Ascending aorta (tissue), 2 donors: Measurements from ENCODE around the gene HOXC10. TPM values are rescaled to one million over a fixed set of nuclear protein-coding genes. Genes with fewer than 3 reads are reported as not detected.

Experiments used
- DNase-seq, 2 donors: peaks; one replicate each; pipeline ENCODE4 v3.0.0-alpha.2; 2019; ENCODE audit warnings: low spot score in 2 of 2
- H3K27ac ChIP-seq, 2 donors: fragments of 200-600 bp; sonication (generic); one replicate each; pipeline ENCODE4 v1.5.1; 2016 to 2017; ENCODE audit warnings: mild to moderate bottlenecking in 1 of 2
- H3K27me3 ChIP-seq: fragments of 200-600 bp; sonication (generic); one replicate; pipeline ENCODE4 v1.5.1; 2017
- H3K36me3 ChIP-seq, 2 donors: fragments of 200-600 bp; sonication (generic); one replicate each; pipeline ENCODE4 v1.5.1; 2016
- H3K4me1 ChIP-seq, 2 donors: fragments of 200-600 bp; sonication (generic); one replicate each; pipeline ENCODE4 v1.5.1; 2016 to 2017; ENCODE audit warnings: mild to moderate bottlenecking in 1 of 2
- H3K4me3 ChIP-seq, 2 donors: fragments of 200-600 bp; sonication (generic); one replicate each; pipeline ENCODE4 v1.5.1; 2016 to 2017; ENCODE audit warnings: mild to moderate bottlenecking in 1 of 2
- H3K9me3 ChIP-seq, 2 donors: fragments of 200-600 bp; sonication (generic); one replicate each; pipeline ENCODE4 v1.5.1; 2016
- intact Hi-C: fragments of 100-400 bp; cut with DNase I; formaldehyde crosslinking; loops from one replicate; pipeline ENCODE4 v1.15.1; 2023
- total RNA-seq: library from RNA; depleted of rRNA; stranded (reverse); fragments of >200 nt; gene quantifications from one replicate; pipeline ENCODE4 v1.1.0, GENCODE V29; 2016
- TF ChIP-seq, protein P1 (sequence below), 3 experiments: fragments of 200-600 bp in 2 of 3; fragments of 450-650 bp in 1 of 3; sonication (generic) in 2 of 3; IDR thresholded peaks; one replicate each; pipeline ENCODE4 v1.5.1; 2016 to 2019; ENCODE audit warnings: antibody characterized with exemption in 3 of 3, mild to moderate bottlenecking in 1 of 3, moderate library complexity in 1 of 3

Gene HOXC10
- total RNA-seq, 1 donor from 2014 or later: not detected

DNA sequence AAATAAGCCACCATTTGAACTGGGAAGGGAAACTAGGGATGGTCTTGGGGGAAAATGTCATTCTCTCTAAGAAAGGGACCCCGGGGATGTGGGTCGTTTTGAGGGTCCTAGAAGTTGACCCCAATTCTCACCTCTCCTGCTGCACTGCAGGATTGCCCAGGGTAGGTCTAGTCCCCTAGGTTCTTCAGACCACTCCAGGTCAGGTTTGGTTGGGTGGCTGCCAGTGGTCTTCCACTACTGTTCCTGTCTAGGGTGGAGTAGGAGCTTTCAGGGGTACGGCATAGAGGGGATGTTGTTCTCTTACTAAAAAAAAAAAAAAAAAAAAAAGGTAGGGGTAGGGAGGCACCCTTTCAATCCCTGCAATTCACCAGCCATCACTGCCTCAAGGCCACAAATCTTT, 31.1 kb downstream of the HOXC10 start:
- Histone ChIP-seq H3K36me3 (no peaks in the 10 kb centered on the region), H3K9me3 (no peaks in the 10 kb centered on the region), H3K27ac (peak overlapping the region in 1 of 2 donors; percentile 96), H3K27me3 (no peaks in the 10 kb centered on the region), H3K4me1 (peaks cover 0 to 10% of the 10 kb centered on the region in 2 donors), H3K4me3 (peak overlapping the region; percentile 47 to 71)
- DNase-seq: no peak
- intact Hi-C loops: loop anchor here (5.0 to 10.0 kb wide), 4 partner anchors 111 to 339 kb away; partner anchors contain the start of genes CBX5 and HNRNPA1
- TF ChIP-seq, protein P1, sequence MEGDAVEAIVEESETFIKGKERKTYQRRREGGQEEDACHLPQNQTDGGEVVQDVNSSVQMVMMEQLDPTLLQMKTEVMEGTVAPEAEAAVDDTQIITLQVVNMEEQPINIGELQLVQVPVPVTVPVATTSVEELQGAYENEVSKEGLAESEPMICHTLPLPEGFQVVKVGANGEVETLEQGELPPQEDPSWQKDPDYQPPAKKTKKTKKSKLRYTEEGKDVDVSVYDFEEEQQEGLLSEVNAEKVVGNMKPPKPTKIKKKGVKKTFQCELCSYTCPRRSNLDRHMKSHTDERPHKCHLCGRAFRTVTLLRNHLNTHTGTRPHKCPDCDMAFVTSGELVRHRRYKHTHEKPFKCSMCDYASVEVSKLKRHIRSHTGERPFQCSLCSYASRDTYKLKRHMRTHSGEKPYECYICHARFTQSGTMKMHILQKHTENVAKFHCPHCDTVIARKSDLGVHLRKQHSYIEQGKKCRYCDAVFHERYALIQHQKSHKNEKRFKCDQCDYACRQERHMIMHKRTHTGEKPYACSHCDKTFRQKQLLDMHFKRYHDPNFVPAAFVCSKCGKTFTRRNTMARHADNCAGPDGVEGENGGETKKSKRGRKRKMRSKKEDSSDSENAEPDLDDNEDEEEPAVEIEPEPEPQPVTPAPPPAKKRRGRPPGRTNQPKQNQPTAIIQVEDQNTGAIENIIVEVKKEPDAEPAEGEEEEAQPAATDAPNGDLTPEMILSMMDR (IDR thresholded peaks at IDR 0.05): no peak

DNA sequence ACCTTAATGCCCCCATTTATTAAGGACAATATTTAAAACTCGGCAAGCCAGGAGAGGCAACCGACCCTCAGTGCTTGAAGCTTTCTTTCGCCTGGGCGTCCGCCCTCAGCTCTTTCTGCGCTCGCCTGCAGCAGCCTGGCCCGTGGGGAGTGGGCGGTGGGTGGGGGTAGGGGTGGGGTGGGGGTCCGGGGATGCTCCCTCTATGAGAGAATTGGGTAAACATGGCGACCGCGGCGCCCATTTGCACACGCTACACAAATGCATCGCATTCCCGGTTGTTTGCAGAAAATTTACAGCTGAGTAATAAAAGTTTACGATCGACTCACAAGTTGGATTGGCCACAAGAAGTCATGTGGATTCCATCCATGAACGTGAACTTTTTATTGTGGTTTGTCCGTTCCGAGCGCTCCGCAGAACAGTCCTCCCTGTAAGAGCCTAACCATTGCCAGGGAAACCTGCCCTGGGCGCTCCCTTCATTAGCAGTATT, 31.6 kb downstream of the HOXC10 start:
- H3K4me1 ChIP-seq: peaks cover 0 to 10% of the 10 kb centered on the region in 2 donors
- H3K27me3 ChIP-seq: no peaks in the 10 kb centered on the region
- TF ChIP-seq, protein P1 (IDR thresholded peaks at IDR 0.05): no peak
- no peaks in the 10 kb centered on the region for H3K36me3 ChIP-seq
- intact Hi-C loops: loop anchor here (5.0 to 10.0 kb wide), 4 partner anchors 111 to 338 kb away; partner anchors contain the start of genes CBX5 and HNRNPA1
- peak overlapping the region; percentile 47 to 71 for H3K4me3 ChIP-seq
- H3K27ac ChIP-seq: peak overlapping the region; percentile 94 to 96
- no peaks in the 10 kb centered on the region for H3K9me3 ChIP-seq
- peak in 1 of 2 donors; percentile 72 for DNase-seq

DNA sequence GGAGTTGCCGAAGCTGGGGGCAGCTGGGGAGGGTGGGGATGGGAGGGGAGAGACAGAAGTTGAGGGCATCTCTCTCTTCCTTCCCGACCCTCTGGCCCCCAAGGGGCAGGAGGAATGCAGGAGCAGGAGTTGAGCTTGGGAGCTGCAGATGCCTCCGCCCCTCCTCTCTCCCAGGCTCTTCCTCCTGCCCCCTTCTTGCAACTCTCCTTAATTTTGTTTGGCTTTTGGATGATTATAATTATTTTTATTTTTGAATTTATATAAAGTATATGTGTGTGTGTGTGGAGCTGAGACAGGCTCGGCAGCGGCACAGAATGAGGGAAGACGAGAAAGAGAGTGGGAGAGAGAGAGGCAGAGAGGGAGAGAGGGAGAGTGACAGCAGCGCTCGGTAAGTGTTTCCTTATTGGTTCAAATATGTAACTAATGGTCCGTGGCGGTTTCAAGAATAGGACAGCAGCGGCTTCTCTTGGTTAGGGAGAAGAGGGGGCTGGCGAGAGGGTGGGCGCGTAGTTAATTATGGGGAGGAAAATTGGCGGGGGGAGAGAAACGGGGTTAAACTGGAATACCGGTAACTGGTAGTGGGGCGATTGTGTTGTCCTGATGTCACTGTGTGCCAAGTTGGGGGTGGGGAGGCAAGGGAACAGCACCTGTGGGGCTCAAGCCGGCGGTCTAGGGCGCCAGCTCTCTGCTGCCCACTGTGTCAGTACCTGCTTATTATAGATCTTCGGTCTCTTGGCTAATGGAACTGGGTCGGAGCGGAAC, 32.3 kb downstream of the HOXC10 start:
- peak overlapping the region; percentile 94 to 96 for H3K27ac ChIP-seq
- TF ChIP-seq, protein P1 (IDR thresholded peaks at IDR 0.05): peak in 1 of 3 experiments; percentile 19
- no peaks in the 10 kb centered on the region for H3K27me3 ChIP-seq
- no peak for DNase-seq
- H3K4me3 ChIP-seq: peak overlapping the region; percentile 47 to 71
- H3K36me3 ChIP-seq: no peaks in the 10 kb centered on the region
- H3K9me3 ChIP-seq: no peaks in the 10 kb centered on the region
- intact Hi-C loops: loop anchor here (5.0 to 10.0 kb wide), 4 partner anchors 110 to 338 kb away; partner anchors contain the start of genes CBX5 and HNRNPA1
- peaks cover 0 to 10% of the 10 kb centered on the region in 2 donors for H3K4me1 ChIP-seq

DNA sequence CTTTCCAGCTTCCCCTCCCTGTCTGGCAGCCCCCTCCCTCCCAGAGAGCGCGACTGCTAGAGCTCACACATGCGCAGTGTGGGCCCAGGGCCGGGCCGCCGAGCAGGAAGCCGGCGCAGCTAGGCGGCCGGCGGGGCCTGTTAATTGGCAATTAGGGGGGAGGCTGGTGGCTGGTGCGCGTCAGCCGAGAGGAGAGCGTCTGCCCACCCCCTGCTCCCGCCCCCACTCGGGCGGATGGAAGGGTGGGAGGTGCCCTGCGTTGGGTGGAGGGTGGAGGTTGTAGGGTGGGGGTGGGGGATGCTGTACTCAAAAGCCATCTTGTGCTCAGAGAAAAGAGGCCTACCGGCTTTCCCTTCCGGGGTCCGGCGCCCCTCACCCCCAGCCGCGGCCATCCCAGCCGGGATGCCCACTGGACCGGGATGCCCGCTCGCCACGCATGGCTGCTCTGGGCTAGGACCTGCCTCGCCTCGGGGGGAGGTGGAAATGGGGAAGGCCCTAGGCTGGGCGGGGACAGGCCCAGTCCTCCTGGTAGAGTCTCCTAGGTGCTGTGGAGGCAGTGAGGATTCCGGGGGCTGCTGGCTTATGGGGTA, 33.0 kb downstream of the HOXC10 start:
- peak in 1 of 2 donors; percentile 95 for DNase-seq
- H3K36me3 ChIP-seq: no peaks in the 10 kb centered on the region
- intact Hi-C loops: loop anchor here (2.0 to 10.0 kb wide), 5 partner anchors 17 to 337 kb away; partner anchors contain the start of genes CBX5 and HNRNPA1
- no peaks in the 10 kb centered on the region for H3K9me3 ChIP-seq
- H3K27ac ChIP-seq: peak overlapping the region; percentile 94 to 96
- H3K4me1 ChIP-seq: peaks cover 0 to 10% of the 10 kb centered on the region in 2 donors
- no peaks in the 10 kb centered on the region for H3K27me3 ChIP-seq
- TF ChIP-seq, protein P1 (IDR thresholded peaks at IDR 0.05): no peak
- peak overlapping the region; percentile 47 to 71 for H3K4me3 ChIP-seq

DNA sequence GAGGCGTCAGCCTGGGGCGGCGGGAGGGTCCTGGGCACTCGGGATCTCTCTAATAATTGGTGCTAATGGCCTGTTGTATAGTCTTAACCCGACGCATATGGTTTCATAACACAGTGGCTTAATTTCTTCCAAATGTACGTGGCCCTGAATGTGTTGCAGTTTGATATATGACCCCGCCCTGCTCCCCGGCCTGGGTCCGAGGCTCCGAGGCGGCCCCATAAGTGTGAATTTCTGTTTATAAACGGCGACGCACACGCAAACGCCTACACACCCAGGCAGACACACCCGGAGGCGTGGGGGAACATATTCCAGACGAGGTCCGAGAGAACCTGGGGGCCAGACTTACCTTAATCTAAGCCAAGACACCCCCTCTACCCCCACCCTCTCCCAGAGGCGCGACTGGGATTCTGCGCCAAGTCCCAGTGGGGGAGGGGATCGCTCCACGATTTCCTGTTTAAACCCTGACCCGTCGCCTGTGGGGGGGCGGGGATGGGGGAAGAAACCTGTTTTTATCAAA, 33.6 kb downstream of the HOXC10 start:
- peak overlapping the region; percentile 47 to 71 for H3K4me3 ChIP-seq
- H3K27me3 ChIP-seq: no peaks in the 10 kb centered on the region
- H3K4me1 ChIP-seq: peaks cover 0 to 10% of the 10 kb centered on the region in 2 donors
- TF ChIP-seq, protein P1 (IDR thresholded peaks at IDR 0.05): no peak
- peak overlapping the region; percentile 94 to 96 for H3K27ac ChIP-seq
- peak in 1 of 2 donors; percentile 80 for DNase-seq
- intact Hi-C loops: loop anchor here (2.0 to 10.0 kb wide), 5 partner anchors 16 to 336 kb away; partner anchors contain the start of genes CBX5 and HNRNPA1
- no peaks in the 10 kb centered on the region for H3K36me3 ChIP-seq
- no peaks in the 10 kb centered on the region for H3K9me3 ChIP-seq
